SK-N-SH (cell line): ENCODE measurements around the gene C12orf42. TPM values are rescaled to one million over a fixed set of nuclear protein-coding genes. Genes with fewer than 3 reads are reported as not detected.

Experiments used
- CTCF ChIA-PET: fragments of 300-600, 350-600 bp; formaldehyde crosslinking; extraction: SDS; loops from one replicate; lab custom pipeline; 2021; lab: Yijun Ruan, JAX
- POLR2A ChIA-PET: fragments of 350-600 bp; sonication (Branson Sonifier 250); formaldehyde crosslinking; extraction: SDS; loops from one replicate; lab custom pipeline; 2020; ENCODE audit warnings: antibody characterized with exemption, inconsistent platforms; lab: Yijun Ruan, JAX
- DNase-seq: peaks from one replicate; pipeline ENCODE4 v3.0.0; 2012
- H2AFZ ChIP-seq: fragments of 200-600 bp; sonication (generic); 2 replicates; pipeline ENCODE4 v1.8.1; 2016; ENCODE audit warnings: antibody characterized with exemption, mild to moderate bottlenecking, low read depth
- H3F3A ChIP-seq: fragments of 200-600 bp; sonication (generic); replicated peaks from 2 replicates; pipeline ENCODE3; 2016; ENCODE audit warnings: antibody characterized with exemption, mild to moderate bottlenecking; ENCODE audit not compliant: insufficient read depth
- H3K27ac ChIP-seq, 2 experiments: fragments of 200-500 bp in 1 of 2; fragments of 200-600 bp in 1 of 2; sonication (Bioruptor generic) in 1 of 2; sonication (generic), shearing (Covaris generic) in 1 of 2; 2 replicates each; pipeline versions ENCODE4 v1.5.1 to v1.6.1; 2014 to 2016; ENCODE audit warnings: low read depth in 2 of 2, inconsistent platforms in 1 of 2, low read length in 1 of 2, mild to moderate bottlenecking in 1 of 2, mixed read lengths in 1 of 2
- H3K27me3 ChIP-seq: fragments of 200-600 bp; sonication (generic), shearing (Covaris generic); 2 replicates; pipeline ENCODE4 v1.6.1; 2016; ENCODE audit warnings: mixed run types; ENCODE audit not compliant: insufficient read depth
- H3K36me3 ChIP-seq, 2 experiments: fragments of 200-500 bp in 1 of 2; fragments of 200-600 bp in 1 of 2; sonication (Bioruptor generic) in 1 of 2; sonication (generic) in 1 of 2; replicated peaks in 1 of 2; 2 replicates each; pipeline versions ENCODE3 to v1.5.1; 2014 to 2016; ENCODE audit warnings: low read length in 1 of 2, mild to moderate bottlenecking in 1 of 2; ENCODE audit not compliant: insufficient read depth in 2 of 2, control insufficient read depth in 1 of 2
- H3K4me1 ChIP-seq, 2 experiments: fragments of 200-500 bp in 1 of 2; fragments of 200-600 bp in 1 of 2; sonication (Bioruptor generic) in 1 of 2; sonication (generic), shearing (Covaris generic) in 1 of 2; 2 replicates each; pipeline versions ENCODE4 v1.5.1 to v1.6.1; 2014 to 2016; ENCODE audit warnings: low read depth in 1 of 2, low read length in 1 of 2, mixed run types in 1 of 2; ENCODE audit not compliant: insufficient read depth in 2 of 2, control insufficient read depth in 1 of 2
- H3K4me2 ChIP-seq: fragments of 200-600 bp; sonication (generic), shearing (Covaris generic); 2 replicates; pipeline ENCODE4 v1.6.1; 2017; ENCODE audit warnings: mixed run types
- H3K4me3 ChIP-seq, 2 experiments: fragments of 200-500 bp in 1 of 2; fragments of 200-600 bp in 1 of 2; sonication (Bioruptor generic) in 1 of 2; sonication (generic), shearing (Covaris generic) in 1 of 2; 2 replicates each; pipeline versions ENCODE4 v1.5.1 to v1.8.1; 2014 to 2016; ENCODE audit warnings: low read depth in 2 of 2, inconsistent platforms in 1 of 2, low read length in 1 of 2, mild to moderate bottlenecking in 1 of 2, mixed read lengths in 1 of 2, moderate library complexity in 1 of 2
- H3K79me2 ChIP-seq: fragments of 200-600 bp; sonication (generic); 2 replicates; pipeline ENCODE4 v1.8.1; 2017; ENCODE audit warnings: mild to moderate bottlenecking; ENCODE audit not compliant: insufficient read depth
- H3K9ac ChIP-seq: fragments of 200-600 bp; sonication (generic); 2 replicates; pipeline ENCODE4 v1.6.1; 2017; ENCODE audit warnings: mixed run types
- H3K9me2 ChIP-seq: fragments of 200-600 bp; sonication (generic); 2 replicates; pipeline ENCODE4 v1.6.1; 2017; ENCODE audit warnings: mixed run types
- H3K9me3 ChIP-seq: fragments of 200-600 bp; sonication (generic); 2 replicates; pipeline ENCODE4 v1.6.1; 2017; ENCODE audit warnings: mixed run types, mild to moderate bottlenecking, moderate library complexity
- H4K20me1 ChIP-seq: fragments of 200-600 bp; sonication (generic); 2 replicates; pipeline ENCODE4 v1.6.1; 2017; ENCODE audit warnings: mild to moderate bottlenecking, mixed run types; ENCODE audit not compliant: insufficient read depth
- CHD2 ChIP-seq: fragments of 150-350 bp; IDR thresholded peaks from 2 replicates; pipeline ENCODE4 v1.6.1; 2018; ENCODE audit warnings: low read length; ENCODE audit not compliant: partially characterized antibody
- CTCF ChIP-seq: fragments of 200-600 bp; sonication (generic); IDR thresholded peaks from 2 replicates; pipeline ENCODE4 v1.6.1; 2017; ENCODE audit warnings: antibody characterized with exemption, mild to moderate bottlenecking, moderate library complexity
- EP300 ChIP-seq, 2 experiments: IDR thresholded peaks; 2 replicates each; pipeline versions ENCODE4 v1.4.0 to v1.6.1; 2012; ENCODE audit warnings: borderline replicate concordance in 1 of 2, low read depth in 1 of 2, low read length in 1 of 2
- EZH2phosphoT487 ChIP-seq: fragments of 200-600 bp; sonication (generic); IDR thresholded peaks from 2 replicates; pipeline ENCODE4 v1.6.1; 2017; ENCODE audit warnings: low read depth, mixed run types, mild to moderate bottlenecking, antibody characterized with exemption, moderate library complexity, borderline replicate concordance
- FOXM1 ChIP-seq: IDR thresholded peaks from 2 replicates; pipeline ENCODE4 v1.4.0; 2012; ENCODE audit warnings: low read depth, mild to moderate bottlenecking
- GABPA ChIP-seq: IDR thresholded peaks from 2 replicates; pipeline ENCODE4 v1.4.0; 2012; ENCODE audit warnings: low read depth, mild to moderate bottlenecking
- JUND ChIP-seq: IDR thresholded peaks from 2 replicates; pipeline ENCODE4 v1.4.0; 2012
- NRF1 ChIP-seq: IDR thresholded peaks from 2 replicates; pipeline ENCODE4 v1.6.1; 2012; ENCODE audit warnings: low read depth, mild to moderate bottlenecking, low read length
- PBX3 ChIP-seq: IDR thresholded peaks from 2 replicates; pipeline ENCODE4; 2012
- POLR2AphosphoS5 ChIP-seq: IDR thresholded peaks from 2 replicates; pipeline ENCODE4 v1.6.1; 2012; ENCODE audit warnings: low read depth, low read length
- RAD21 ChIP-seq: IDR thresholded peaks from 2 replicates; pipeline ENCODE4 v1.6.1; 2012; ENCODE audit warnings: mild to moderate bottlenecking, low read length
- RCOR1 ChIP-seq: fragments of 150-350 bp; IDR thresholded peaks from 2 replicates; pipeline ENCODE4 v1.6.1; 2017; ENCODE audit warnings: antibody characterized with exemption, low read length
- REST ChIP-seq: IDR thresholded peaks from 2 replicates; pipeline ENCODE4 v1.6.1; 2012; ENCODE audit warnings: mild to moderate bottlenecking, low read depth, low read length, moderate library complexity
- RFX5 ChIP-seq: IDR thresholded peaks from 2 replicates; pipeline ENCODE4 v1.6.1; 2012; ENCODE audit warnings: mild to moderate bottlenecking, improper control_type of control experiment, low read length
- RXRA ChIP-seq: IDR thresholded peaks from 2 replicates; pipeline ENCODE4 v1.4.0; 2012; ENCODE audit warnings: low read depth, mild to moderate bottlenecking, borderline replicate concordance
- SMC3 ChIP-seq: IDR thresholded peaks from 2 replicates; pipeline ENCODE4 v1.6.1; 2012; ENCODE audit warnings: low read depth, low read length, improper control_type of control experiment
- TAF1 ChIP-seq: IDR thresholded peaks from 2 replicates; pipeline ENCODE4 v1.6.1; 2012; ENCODE audit warnings: low read depth, mild to moderate bottlenecking, low read length, moderate library complexity, borderline replicate concordance
- TCF12 ChIP-seq: IDR thresholded peaks from 2 replicates; pipeline ENCODE4 v1.4.0; 2012
- USF1 ChIP-seq: IDR thresholded peaks from 2 replicates; pipeline ENCODE4 v1.4.0; 2012; ENCODE audit warnings: low read depth, borderline replicate concordance
- WGBS: methylation state at CpG from one replicate; pipeline ENCODE4 v1.1.6; 2017; ENCODE audit warnings: low lambda C conversion rate; 5-methylcytosine and 5-hydroxymethylcytosine counted together
- polyA plus RNA-seq, 3 experiments: library from polyadenylated mRNA; depleted of rRNA; stranded (reverse); fragments of >200 nt; gene quantifications; 2 replicates each; pipeline ENCODE4 v1.2.3, GENCODE V29; 2012

Gene C12orf42
- polyA plus RNA-seq, 1 of the 3 experiments (the other 2 are of a cell fraction): not detected

- TF ChIP-seq RCOR1 (no peak), TCF12 (no peak), EP300 (IDR thresholded peaks at IDR 0.05; ENCODE audit: borderline replicate concordance in 1 of 2, low read depth in 1 of 2, low read length in 1 of 2) (no peak), EZH2phosphoT487 (no peak), PBX3 (no peak), NRF1 (no peak), JUND (no peak), GABPA (no peak), POLR2AphosphoS5 (no peak), REST (no peak), CHD2 (no peak), FOXM1 (no peak)
- Histone ChIP-seq H3K9me2 (no peaks in the 10 kb centered on the region), H3K9me3 (no peaks in the 10 kb centered on the region), H2AFZ (no peak overlapping the region), H3K4me1 (no peaks in the 10 kb centered on the region), H3K4me2 (no peak overlapping the region), H3F3A (no peaks in the 10 kb centered on the region), H3K27me3 (no peaks in the 10 kb centered on the region), H3K79me2 (no peaks in the 10 kb centered on the region), H3K36me3 (no peaks in the 10 kb centered on the region), H4K20me1 (no peaks in the 10 kb centered on the region), H3K4me3 (no peak overlapping the region), H3K9ac (no peak overlapping the region), H3K27ac (no peak overlapping the region)
- POLR2A ChIA-PET: no interaction called here
- CTCF ChIA-PET: no interaction called here
- WGBS: 19% methylated on average over 1 of the region's 1 CpG
- DNase-seq: no peak
Observed at GRCh38 chr12:103308396-103308795, 187.4 kb downstream of the C12orf42 start.

- Histone ChIP-seq H2AFZ (no peak overlapping the region), H3F3A (no peaks in the 10 kb centered on the region), H3K4me2 (no peak overlapping the region), H3K36me3 (no peaks in the 10 kb centered on the region), H3K27me3 (no peaks in the 10 kb centered on the region), H3K9ac (no peak overlapping the region), H4K20me1 (no peaks in the 10 kb centered on the region), H3K79me2 (no peaks in the 10 kb centered on the region), H3K27ac (no peak overlapping the region), H3K9me3 (no peaks in the 10 kb centered on the region), H3K4me3 (no peak overlapping the region), H3K9me2 (no peaks in the 10 kb centered on the region), H3K4me1 (no peaks in the 10 kb centered on the region; a peak in 1 of 4 replicates)
- WGBS: 40% methylated on average over 2 of the region's 2 CpGs
- no peak for DNase-seq
- ChIA-PET CTCF (no interaction called here), POLR2A (no interaction called here)
- TF ChIP-seq EZH2phosphoT487: no peak
- no peak for TF ChIP-seq RFX5
- TF ChIP-seq USF1: no peak
- no peak for TF ChIP-seq SMC3
- no peak for TF ChIP-seq RAD21
- no peak for TF ChIP-seq TAF1
- TF ChIP-seq TCF12: no peak
- no peak for TF ChIP-seq RXRA
- no peak for TF ChIP-seq CTCF
Observed at GRCh38 chr12:103303484-103303883, 192.3 kb downstream of the C12orf42 start.
